ENCODE measurements around the gene FXR1. TPM values are rescaled to one million over a fixed set of nuclear protein-coding genes. Genes with fewer than 3 reads are reported as not detected.
"Not testable (repeated sequence)": the region's sequence is repeated elsewhere in the genome, so short reads cannot be mapped to it uniquely, and the experiment has no call there.

FXR1 gene
- total RNA-seq, 4 donors from 2014 or later: 62.0 to 118 (median 76.8) TPM

DNA sequence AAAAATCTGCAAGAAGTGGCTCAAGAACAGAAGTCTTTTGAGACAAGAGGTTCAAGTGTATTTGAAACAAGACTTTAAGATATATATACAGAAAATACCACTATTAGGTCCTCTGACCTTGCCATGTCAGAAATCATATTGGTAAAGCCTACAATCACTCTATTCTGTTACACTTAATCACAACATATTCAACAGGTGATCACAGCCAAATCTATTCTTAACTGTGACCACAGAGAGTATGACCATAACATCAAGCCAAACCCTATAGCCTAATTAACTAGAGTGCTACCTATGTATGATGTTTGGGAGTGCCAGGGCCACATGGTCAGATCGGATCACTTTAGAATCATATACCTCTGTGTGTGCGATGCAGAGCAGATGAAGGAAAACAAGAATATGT lies 74.9 kb downstream of the FXR1 start:
- Histone ChIP-seq H3K4me3 (no peak overlapping the region), H3K27ac (no peak overlapping the region), H3K4me1 (peaks cover 26% of the 10 kb centered on the region), H3K9me3 (no peaks in the 10 kb centered on the region), H3K36me3 (peaks cover 23% of the 10 kb centered on the region), H3K27me3 (no peaks in the 10 kb centered on the region)
- TF ChIP-seq, protein P1, sequence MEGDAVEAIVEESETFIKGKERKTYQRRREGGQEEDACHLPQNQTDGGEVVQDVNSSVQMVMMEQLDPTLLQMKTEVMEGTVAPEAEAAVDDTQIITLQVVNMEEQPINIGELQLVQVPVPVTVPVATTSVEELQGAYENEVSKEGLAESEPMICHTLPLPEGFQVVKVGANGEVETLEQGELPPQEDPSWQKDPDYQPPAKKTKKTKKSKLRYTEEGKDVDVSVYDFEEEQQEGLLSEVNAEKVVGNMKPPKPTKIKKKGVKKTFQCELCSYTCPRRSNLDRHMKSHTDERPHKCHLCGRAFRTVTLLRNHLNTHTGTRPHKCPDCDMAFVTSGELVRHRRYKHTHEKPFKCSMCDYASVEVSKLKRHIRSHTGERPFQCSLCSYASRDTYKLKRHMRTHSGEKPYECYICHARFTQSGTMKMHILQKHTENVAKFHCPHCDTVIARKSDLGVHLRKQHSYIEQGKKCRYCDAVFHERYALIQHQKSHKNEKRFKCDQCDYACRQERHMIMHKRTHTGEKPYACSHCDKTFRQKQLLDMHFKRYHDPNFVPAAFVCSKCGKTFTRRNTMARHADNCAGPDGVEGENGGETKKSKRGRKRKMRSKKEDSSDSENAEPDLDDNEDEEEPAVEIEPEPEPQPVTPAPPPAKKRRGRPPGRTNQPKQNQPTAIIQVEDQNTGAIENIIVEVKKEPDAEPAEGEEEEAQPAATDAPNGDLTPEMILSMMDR (IDR thresholded peaks at IDR 0.05): no peak
- TF ChIP-seq POLR2AphosphoS5 (IDR thresholded peaks at IDR 0.05): no peak
- no peak for TF ChIP-seq EP300 (IDR thresholded peaks at IDR 0.05)
- TF ChIP-seq POLR2A (IDR thresholded peaks at IDR 0.05): no peak
- no peak for DNase-seq (ENCODE audit: low spot score in 2 of 2)
- WGBS: 100% methylated on average over 2 of the region's 2 CpGs

DNA sequence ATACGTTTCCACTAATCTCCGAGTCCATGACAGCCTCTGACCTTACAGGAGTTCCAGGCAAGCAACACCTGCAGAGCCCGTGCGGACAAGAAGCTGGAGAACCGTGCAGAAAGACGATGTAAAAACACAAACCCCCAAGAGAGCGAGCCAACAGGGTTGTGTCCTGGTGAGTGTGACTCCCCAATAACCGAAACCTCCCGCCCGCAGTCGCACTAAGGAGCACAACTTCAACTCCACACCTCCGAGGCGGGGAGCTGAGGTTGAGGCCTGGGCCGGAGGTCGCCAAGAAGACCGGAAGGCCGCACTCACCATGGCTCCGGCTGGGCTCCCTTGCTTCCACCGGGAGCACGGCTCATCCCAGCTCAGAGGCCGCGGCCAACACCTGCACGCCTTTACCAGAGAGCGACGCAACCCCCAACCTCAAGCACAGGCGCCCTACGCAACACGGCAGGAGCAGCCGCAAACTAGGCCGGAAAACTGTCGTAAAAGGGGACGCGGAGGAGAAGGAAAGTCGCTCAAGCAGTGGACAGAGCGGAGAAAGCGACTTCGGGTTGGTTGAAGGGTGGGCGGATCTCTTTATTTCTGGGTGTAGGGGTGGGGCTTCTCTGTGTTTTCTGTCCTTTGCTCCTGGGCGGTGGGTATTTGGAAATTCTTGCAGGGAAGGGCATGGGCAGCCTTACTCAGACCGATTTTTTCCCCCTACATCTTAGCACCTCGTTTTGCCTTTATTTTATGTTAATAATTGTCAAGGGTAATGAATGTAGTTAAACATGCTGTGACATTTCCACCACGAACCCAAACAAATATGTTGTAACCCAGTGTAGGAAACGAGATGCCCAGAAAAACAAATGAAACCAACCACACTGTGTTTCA lies 77.1 kb downstream of the FXR1 start, which contains the start of gene DNAJC19:
Gene DNAJC19 (minus strand): TSS at position 446 of the 873 bp plus-strand sequence. CDS start 134 bp downstream, at position 312.
- Histone ChIP-seq H3K27ac (peak within 1 kb of the TSS; percentile 90), H3K9me3 (no peaks in the 10 kb centered on the region), H3K36me3 (peaks cover 13% of the 10 kb centered on the region), H3K27me3 (no peaks in the 10 kb centered on the region), H3K4me1 (peaks cover 26% of the 10 kb centered on the region), H3K4me3 (peak within 1 kb of the TSS; percentile 71)
- TF ChIP-seq POLR2AphosphoS5 (IDR thresholded peaks at IDR 0.05): peak; percentile 52 to 88 (median 88)
- peak in 1 of 2 donors; percentile 72 for TF ChIP-seq POLR2A (IDR thresholded peaks at IDR 0.05)
- TF ChIP-seq, protein P1 (IDR thresholded peaks at IDR 0.05): no peak
- TF ChIP-seq EP300 (IDR thresholded peaks at IDR 0.05): no peak
- WGBS: under 1% methylated on average over 43 of the region's 43 CpGs
- DNase-seq (ENCODE audit: low spot score in 2 of 2): peak; percentile 93 to 95

DNA sequence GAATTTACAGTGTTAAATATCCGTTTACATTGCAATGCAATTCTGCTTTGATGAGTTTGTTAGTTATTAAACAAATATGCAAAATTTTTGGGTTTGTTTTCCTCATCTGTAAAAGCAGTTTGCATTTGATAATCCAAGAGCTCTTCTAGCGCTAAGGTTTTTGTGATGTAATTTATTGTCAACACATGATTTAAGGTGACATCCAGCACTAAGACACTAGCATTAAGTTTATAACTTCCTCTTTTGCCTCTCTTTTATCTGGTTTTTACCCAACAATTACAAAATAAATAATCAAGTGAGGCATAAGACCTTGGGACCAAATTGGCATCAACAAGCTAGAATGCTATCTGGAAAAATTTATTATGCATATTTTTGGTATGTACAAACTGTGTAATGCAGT lies 78.0 kb downstream of the FXR1 start:
- peak overlapping the region; percentile 71 for H3K4me3 ChIP-seq
- H3K27ac ChIP-seq: no peak overlapping the region

DNA sequence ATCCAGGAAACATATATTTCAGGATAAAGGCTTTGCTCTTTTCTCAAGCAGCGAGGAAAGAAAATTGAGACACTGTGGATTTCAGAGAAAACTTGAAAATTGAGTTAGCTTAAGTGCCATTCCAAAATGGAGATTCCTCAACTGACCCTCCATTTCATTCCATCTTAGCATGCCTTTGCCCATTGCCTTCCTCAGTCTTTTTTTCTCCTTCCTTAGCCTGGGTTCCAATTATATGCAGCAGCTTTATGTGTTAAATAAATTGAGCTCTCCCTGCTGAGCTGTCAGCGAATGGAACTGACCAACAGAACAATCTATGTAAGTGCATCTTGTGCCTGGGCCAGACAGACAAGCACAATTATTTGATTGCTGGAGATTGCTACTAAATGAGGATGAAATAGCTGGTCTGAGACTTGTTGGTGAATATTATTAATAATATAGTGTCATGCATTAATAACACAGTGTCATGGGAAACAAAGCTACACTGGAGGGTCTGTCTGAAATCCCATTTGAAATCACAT lies 84.0 kb downstream of the FXR1 start:
- TF ChIP-seq EP300 (IDR thresholded peaks at IDR 0.05): no peak
- TF ChIP-seq, protein P1 (IDR thresholded peaks at IDR 0.05): no peak
- TF ChIP-seq POLR2AphosphoS5 (IDR thresholded peaks at IDR 0.05): no peak
- H3K27me3 ChIP-seq: no peaks in the 10 kb centered on the region
- DNase-seq (ENCODE audit: low spot score in 2 of 2): no peak
- H3K4me1 ChIP-seq: no peaks in the 10 kb centered on the region
- H3K36me3 ChIP-seq: no peaks in the 10 kb centered on the region
- 85% methylated on average over 2 of the region's 2 CpGs for WGBS
- H3K27ac ChIP-seq: no peak overlapping the region
- no peak overlapping the region for H3K4me3 ChIP-seq
- H3K9me3 ChIP-seq: peaks cover 10% of the 10 kb centered on the region

More for the DNA sequence above, 78.0 kb downstream of the FXR1 start:
- no peaks in the 10 kb centered on the region for H3K27me3 ChIP-seq
- no peaks in the 10 kb centered on the region for H3K9me3 ChIP-seq
- peaks cover 26% of the 10 kb centered on the region for H3K4me1 ChIP-seq
- no peak for TF ChIP-seq POLR2A (IDR thresholded peaks at IDR 0.05)
- TF ChIP-seq POLR2AphosphoS5 (IDR thresholded peaks at IDR 0.05): no peak
- TF ChIP-seq, protein P1 (IDR thresholded peaks at IDR 0.05): no peak
- no peak for TF ChIP-seq EP300 (IDR thresholded peaks at IDR 0.05)
- peaks cover 9% of the 10 kb centered on the region for H3K36me3 ChIP-seq
- WGBS: 15% methylated on average over 2 of the region's 2 CpGs
- DNase-seq (ENCODE audit: low spot score in 2 of 2): no peak

- WGBS: 99% methylated on average over 4 of the region's 4 CpGs
- not testable (repeated sequence) for DNase-seq (ENCODE audit: low spot score in 2 of 2); H3K4me3 ChIP-seq; H3K9me3 ChIP-seq; H3K27me3 ChIP-seq; H3K36me3 ChIP-seq; H3K4me1 ChIP-seq; H3K27ac ChIP-seq
These were observed 89.9 kb downstream of the FXR1 start for GRCh38 chr3:181002331-181002730.

GRCh38 chr3:181003469-181003868 lies 91.0 kb downstream of the FXR1 start:
- not testable (repeated sequence) for H3K27ac ChIP-seq; H3K36me3 ChIP-seq; DNase-seq (ENCODE audit: low spot score in 2 of 2); H3K9me3 ChIP-seq; H3K4me1 ChIP-seq; H3K4me3 ChIP-seq; H3K27me3 ChIP-seq
- 82% methylated on average over 2 of the region's 2 CpGs for WGBS

All from suprapubic skin (tissue), 4 donors.